CD4-positive, alpha-beta T cell treated with Interleukin-2 at 100 ng/mL for 4 hours (primary cell): ENCODE data around the gene OPRM1.
"Not testable (repeated sequence)": the region's sequence is repeated elsewhere in the genome, so short reads cannot be mapped to it uniquely, and the experiment has no call there.

Experiments used
- DNase-seq: peaks from one replicate; pipeline ENCODE4 v3.0.0-alpha.2; 2020; ENCODE audit warnings: low spot score

OPRM1 gene

DNA sequence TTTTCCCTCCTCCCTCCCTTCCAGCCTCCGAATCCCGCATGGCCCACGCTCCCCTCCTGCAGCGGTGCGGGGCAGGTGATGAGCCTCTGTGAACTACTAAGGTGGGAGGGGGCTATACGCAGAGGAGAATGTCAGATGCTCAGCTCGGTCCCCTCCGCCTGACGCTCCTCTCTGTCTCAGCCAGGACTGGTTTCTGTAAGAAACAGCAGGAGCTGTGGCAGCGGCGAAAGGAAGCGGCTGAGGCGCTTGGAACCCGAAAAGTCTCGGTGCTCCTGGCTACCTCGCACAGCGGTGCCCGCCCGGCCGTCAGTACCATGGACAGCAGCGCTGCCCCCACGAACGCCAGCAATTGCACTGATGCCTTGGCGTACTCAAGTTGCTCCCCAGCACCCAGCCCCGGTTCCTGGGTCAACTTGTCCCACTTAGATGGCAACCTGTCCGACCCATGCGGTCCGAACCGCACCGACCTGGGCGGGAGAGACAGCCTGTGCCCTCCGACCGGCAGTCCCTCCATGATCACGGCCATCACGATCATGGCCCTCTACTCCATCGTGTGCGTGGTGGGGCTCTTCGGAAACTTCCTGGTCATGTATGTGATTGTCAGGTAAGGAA, at the start of gene OPRM1:
Gene OPRM1 (plus strand): TSS at position 10 of the 612 bp plus-strand sequence. CDS start 305 bp downstream, at position 315.
- DNase-seq: peak; percentile 0

DNA sequence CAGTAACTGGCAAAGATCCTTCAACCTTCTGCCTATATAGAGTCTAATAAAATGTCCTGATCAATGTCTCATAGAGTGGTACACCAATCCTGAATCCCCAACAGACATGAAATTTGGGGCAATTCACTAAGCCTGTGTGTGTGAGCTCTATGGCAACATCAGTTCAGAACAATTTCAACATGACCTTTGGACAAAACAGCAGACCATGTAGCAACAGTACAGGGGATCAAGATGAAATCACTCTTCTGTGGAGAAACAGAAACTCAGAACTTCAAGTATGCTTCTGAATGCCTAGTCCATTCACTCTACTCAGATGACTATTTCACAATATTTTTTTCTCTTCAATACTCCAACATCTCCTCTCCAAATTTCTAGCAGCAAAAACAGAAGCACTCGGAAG, 49.1 kb upstream of the OPRM1 start:
- no peak for DNase-seq

DNA sequence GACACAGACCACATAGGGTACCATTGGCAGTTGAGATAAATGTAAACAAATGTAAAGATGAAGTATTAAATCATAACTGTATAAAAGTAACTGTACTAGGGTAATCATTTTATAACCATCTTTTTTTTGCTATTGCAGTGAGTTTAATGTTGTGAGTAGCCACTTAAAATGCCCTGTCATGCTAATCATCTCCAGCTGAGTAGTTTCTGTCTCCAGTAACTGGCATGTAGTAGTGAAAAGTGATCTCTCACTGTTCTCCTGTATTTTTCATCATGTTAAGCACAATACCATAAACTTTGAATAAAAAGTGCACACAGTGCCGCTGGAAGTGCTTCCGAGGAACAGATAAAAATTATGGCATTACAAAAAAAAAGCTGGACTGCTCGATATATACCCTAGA, 45.0 kb upstream of the OPRM1 start:
- DNase-seq: no peak

DNA sequence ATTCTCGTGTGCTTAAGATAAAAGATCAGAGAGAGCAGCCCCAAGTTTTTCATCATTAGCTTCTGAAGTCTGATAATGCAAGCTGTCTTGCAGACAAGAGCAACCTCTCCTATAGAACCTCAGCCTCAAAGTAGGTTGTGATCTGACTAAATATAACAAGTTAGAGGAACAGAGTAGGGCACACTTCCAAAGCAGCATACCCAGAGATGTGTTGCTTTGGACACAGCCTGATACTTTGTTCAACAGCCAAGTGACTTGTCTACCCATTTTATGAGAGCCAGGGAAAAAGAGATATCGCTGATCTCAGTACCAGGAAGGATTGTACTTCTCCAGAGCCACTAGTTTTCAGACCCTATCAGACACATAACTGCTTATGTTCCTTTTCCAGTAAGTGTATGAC, 44.2 kb upstream of the OPRM1 start:
- DNase-seq: no peak

DNA sequence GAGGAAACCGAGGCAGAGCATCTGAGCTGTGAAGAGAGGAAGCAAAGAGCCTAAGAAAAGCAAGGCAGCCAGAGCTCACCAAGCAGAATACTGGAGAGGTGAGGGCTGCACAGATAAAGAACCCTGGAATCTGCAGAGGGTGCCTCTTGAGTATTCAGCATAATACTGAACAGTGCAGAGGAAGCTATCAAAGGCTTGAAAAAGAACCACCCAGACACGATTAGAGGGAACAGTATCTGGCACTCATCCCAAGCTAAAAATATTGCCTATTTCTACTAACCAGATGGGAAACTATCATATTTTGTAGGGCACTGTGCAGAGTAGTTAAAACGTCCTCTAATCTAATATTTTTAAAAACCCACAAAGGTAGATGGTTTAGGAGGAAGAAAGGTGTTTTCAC, 41.8 kb upstream of the OPRM1 start:
- DNase-seq: no peak

DNA sequence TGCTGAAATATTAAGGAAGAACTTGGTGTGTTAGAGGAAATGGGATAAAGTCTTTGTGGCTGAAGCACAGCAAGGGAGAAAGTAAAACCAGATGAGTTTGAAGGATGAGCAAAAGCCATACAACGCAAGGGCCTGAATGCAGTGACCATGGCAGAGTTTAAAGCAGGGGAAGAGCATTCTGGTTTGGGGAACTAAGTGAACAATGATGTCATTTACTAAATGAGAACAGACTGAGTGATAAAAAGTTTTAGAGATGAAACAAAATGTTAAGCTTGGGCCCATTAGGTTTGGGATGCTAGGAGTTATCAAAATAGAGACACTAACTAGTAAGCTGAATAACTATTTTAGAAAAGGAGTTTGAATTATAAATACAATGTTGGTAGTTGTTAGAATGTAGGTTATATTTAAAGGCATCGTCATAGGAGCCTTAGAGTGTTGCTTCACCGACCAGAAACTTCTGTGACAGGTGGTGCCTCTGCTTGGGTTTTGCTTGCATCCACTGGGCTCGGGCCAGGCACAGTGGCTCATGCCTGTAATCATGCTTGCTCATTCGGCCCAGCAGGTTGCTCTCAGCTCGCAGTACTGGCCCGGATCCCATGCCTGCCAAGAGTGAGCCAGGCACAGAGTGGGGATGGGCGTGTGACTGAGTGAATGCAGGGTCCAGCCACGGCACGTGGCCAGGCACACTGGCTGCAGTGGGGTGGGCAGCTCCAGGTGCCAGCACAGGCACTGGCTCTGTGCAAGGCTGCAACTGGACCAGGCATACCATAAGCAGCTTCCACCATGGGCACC, 37.4 kb upstream of the OPRM1 start:
- no peak for DNase-seq

DNA sequence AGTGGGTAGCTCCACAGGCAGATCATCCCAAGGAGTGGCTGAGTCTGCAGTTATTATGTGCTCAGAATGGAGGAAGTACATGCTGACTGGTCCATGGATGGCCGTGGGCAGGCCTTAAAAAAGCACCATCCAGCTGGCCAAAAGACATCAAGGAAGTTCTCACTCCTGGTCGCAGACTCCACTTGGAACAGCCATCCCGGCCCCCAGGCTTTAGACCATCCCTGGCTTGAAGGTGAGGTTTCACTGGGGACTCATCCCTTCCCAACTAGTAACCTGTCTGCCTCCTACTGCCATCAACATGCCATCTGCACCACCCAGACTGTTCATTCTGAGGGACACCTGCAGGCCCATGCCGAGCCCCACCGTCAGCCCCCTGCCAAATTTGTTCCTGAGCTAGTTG, 36.1 kb upstream of the OPRM1 start:
- DNase-seq: no peak

DNA sequence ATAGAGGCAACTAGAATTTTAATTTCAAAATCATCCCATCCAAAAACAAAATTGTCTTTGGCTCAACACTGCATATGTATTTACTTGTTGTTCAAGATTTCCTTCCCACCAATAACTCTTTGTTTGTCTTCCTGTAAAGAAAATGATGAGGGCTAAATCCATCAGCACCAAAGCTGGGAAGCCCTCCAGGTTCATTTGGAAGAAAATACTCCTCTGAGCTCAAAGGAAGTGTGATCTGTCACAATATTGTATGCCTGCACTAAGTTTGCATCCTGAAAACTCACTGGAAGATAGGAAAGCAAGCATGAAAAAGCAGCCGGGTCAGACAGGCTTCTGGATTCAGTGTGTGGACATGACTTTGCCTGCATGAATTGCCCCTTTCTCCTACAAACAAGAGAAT, 28.7 kb upstream of the OPRM1 start:
- no peak for DNase-seq

DNA sequence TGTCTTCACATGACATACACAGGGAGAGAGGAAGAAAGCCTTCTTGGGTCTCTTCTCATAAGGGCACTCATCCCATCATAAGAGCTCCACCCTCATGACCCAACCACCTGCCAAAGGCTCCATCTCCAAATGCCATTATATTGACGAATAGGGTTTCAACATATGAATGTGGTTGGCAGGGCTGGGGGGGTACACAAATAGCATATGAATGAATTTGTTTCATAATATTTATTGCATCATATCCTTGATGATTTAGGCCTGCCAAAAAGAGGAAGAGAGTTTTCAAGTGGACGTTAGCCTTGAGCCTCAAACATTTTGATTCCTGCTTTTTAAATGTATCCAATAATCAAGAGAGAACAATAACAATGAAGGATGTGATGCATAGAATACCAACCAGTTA, 26.2 kb upstream of the OPRM1 start:
- no peak for DNase-seq

DNA sequence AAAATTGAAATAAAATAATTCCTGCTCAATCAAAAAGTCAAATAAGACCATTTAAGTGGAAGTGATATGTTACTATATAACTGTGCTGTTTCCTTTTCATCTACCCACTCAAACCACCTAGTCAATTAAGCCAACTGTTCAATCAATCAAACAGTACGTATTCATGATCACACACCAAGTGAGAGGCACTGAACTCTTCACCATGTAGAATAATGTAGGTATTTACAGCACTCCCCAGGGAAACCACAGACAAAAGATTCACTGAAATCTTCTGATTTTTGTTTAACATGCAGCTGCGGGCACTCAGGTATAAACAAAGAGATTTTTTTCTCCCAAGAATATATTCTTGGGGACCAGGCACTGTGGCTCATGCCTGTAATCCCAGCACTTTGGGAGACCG, 21.3 kb upstream of the OPRM1 start:
- no peak for DNase-seq

DNA sequence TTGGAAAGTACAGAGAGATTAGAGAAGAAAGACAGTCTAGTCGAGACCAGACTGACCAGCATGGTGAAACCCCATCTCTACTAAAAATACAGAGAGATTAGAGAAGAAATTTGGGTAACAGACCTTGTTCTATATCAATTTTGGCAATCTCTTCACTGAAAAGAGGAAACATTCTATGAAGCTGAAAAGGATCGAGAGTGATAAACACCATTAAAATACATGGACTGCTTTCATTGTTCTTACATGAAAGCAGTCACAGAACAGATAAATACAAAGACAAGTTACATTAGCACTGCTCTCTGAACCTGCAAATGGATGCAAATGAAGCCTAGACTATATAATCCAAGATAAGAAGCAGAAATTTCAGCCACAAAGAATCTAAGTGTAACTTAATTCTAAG, 8.4 kb upstream of the OPRM1 start:
- DNase-seq: no peak

DNA sequence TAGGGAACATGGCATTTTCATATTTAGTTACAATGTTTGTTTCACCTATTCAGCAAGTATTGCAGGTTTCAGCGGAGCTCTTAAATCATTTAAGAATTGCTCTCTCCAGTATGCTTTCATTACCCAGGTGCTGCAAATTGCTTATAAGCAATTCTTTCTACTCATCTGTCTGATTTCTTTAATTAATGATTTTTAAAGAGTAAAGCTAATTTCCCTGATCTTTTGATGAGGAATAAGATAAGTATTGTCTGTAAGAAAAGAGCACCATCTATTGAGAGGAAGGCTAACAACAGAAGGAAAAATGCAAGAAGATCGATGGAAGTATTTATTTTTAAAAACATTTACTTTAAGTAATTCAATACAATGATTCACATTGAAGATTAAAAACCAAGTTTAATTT, 2.0 kb downstream of the OPRM1 start:
- no peak for DNase-seq

DNA sequence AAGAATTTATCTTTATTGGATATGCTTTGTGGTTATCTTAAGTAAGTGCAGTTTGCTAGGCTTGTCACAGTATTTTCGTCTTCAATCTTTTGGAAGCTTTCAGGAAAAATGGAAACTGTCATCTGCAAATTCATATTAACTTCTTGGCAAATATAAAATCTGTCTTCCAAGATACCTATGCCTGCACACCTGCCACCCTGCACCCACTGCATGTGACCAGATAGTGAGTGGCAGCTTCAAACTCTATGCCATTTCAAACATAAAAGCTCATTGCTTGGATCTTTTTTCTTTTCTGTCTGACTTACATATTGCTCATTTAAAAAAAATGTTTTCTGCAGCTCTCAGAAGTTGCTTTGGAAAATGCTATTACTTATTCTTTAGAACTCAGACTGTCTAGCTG, 14.1 kb downstream of the OPRM1 start:
- DNase-seq: no peak

DNA sequence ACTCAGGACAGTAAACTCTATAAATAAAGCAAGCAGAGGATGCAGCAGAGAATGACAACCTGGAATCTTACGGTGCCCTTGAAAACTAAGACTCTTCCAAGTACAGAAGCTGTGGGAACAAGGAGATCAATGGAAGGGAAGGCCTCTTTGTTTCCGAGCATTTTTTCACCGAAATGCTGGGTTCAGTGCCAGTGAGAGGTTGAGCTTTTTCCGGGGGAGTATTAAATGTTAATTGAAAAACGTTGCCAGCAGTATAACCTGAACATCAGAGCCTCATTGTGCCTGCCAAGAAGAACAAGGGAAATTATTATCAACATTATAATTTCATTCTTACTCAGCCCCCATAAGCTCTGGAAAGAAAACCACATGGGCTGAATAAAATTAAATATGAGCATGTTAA, 17.5 kb downstream of the OPRM1 start:
- DNase-seq: no peak

DNA sequence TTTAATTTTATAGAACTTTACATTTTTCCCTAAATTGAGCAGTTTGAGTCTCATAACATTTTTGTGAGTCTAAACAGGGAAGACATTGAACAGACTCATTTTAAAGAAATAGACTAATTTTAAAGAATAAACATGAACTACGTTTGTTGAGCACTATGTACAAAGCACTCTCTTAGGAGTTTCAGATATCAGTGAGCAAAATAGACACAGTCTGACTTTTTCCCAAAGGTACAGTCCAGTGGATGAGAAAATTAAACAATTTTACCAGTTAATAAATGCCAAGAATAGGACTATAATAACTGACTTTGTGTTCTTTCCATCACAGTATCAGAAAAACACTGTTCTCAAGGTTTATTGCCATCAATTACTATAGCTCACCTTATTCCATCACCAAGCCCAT, 18.1 kb downstream of the OPRM1 start:
- no peak for DNase-seq

DNA sequence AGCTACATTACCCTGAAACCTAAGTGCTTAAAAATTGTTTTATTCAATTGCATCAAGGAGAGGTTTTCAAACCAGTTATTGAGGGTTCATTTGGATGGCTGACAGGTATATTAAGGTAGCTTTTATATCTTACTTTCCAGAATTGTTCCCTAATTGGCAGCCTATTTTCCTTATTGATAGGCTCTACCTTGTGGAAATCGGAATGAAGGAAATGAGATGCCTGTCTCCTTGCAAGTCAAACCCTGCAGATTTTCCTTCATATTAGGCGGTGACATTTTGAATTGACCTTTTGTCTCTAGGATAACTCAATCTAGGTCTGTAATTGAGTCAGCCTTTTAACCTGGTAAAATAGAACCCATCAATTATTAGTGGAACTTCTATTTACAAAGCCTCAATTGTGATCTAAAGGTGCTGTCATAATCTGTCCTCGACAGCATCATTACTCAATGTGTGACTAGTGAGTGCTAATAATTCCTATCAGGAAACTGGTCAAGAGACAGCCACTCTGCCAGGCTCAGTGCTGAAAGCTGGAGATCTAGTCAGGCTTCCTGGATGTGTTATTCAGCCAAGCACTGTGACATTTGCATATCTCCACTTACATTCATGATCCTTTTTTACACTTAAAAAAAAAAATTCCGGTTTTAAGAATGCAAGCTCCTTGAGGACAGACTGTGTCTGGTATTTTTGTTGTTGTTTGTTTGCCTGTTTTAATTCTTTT, 20.1 kb downstream of the OPRM1 start:
- DNase-seq: no peak

DNA sequence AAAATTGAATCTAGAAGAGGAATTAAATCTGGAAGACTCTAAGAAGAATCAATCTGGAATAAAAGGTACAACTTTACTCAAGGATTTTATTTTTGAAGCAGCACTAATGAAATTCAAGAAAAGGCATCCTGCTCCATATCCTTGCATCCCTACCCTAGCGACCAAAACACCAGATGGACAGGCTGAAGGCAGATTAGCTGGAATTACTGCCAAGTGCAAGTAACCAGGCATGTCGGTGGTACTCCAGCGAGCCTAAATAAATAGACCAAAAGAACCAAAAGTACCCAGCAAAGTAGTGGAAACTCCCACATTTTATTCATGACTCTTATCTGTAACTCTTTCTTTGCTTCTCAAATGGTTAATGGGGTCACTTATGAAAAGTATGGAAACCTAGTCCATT, 21.0 kb downstream of the OPRM1 start:
- no peak for DNase-seq

DNA sequence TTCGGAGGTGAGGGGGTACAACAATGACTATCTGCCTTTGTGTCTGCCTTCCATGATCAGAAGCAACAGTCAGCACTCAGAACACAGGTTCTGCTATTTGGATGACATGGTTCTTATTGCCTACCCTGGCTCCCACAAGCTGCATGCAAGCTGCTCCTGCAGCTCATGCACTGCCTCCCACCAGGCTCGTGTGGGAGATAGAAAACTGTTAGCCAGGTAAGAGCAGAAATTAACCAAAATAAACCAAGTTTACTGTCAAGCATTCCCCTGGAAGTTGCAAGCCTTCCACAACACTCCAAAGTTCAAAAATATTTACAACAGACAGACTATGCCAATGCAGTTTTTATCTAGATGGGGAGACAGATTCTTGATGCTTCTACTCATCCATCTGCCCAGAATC, 31.0 kb downstream of the OPRM1 start:
- no peak for DNase-seq

DNA sequence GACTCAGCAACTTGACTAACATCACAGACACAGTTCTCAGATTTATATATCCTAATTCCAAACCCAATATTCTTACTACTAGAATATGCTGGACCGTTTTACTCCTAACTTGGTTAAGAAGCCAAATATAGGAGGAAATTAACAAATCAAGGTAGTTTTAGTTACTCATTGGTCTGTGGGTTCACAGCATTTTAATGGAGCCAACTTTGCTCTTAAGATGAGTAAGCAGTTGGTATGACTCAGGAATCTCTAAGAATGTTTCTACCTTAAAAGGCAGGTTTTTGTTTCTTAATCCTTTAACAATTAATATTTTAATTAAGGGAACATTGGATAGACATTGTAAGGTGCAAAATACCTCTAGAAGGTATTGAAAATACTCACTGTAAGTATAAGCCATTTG, 31.6 kb downstream of the OPRM1 start:
- no peak for DNase-seq

DNA sequence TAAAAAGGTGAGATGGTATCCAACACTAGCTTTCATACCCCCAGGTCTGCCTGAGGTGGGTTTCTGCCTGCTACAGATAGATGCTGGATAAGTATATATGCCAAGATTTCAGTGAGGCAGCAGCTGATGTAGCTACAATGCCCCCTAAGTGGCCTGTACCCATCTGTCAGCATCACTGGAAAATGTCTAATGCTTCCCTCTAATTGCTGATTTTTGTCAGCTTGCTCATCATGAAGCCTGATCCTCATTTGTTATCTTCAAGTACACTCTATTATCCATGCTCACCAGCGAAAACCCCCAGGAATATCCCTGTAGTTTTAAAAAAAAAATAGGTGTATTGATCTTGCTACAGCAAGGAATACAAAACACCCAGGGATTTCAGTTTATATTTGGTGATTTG, 32.2 kb downstream of the OPRM1 start:
- no peak for DNase-seq

DNA sequence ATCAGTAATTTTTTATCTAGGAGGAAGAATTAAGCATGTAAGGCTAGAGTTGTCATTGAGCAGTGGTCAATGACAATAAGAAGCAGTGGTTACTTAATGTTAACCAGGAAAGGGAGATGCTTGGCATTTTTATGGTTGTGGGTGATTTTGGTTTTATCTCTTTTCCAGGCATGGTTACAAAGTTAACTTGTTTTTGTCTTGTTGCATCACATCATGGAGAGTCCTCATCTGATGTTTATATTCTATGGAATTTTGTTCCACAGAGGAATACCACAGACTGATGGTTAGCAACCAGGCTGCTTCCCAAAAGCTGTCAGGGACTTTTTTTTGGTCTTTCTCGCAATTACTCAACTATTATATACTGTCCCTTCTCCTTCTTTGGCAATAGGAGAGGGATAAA, 32.7 kb downstream of the OPRM1 start:
- DNase-seq: no peak

DNA sequence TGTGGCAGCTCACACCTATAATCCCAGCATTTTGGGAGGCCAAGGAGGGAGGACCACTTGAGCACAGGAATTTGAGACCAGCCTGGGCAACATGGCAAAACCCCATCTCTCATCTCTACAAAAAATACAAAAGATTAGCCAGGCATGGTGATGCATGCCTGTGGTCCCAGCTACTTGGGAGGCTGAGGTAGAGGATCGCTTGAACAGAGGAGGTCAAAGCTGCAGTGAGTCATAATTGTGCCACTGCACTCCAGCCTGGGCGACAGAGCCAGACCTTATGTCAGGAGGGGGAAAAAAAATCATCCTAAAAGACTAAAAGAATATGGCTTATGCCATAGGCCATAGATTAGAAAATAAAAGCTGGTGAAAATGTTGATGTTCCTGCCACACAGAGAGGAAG, 39.6 kb downstream of the OPRM1 start:
- not testable (repeated sequence) for DNase-seq

DNA sequence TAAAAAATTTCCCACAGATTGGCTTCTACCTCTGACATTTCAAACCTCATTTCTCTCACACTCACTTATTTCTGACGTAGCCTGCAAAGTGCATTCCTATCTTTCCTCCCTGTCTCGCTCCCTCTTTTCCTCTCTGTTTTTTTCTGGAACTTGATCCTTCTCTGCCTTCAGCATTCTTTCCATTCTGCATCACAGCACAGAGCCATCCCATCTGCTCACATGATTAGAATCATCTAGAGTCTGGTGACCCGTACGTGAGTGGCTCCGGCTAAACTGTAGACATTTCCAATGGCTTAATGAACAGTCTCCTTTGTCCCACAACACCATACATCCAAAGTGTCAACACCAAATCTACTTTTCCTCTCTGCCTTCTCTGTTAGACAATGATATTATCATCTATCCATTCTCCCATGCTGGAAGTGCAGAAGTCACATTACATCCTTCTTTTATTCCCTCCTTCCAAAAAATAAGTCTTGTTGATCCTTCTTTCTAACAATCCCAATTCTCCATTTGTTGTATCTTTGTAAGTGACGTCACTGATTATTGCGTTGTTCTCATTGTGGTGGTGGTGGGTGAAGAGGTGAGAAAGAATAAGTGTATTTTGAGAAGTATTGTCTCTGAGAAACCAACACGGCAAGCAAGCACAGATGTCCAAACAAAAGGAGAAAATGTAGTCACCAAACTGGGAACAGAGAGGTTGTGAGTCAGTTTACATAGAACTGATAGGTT, 41.6 kb downstream of the OPRM1 start:
- DNase-seq: no peak
